ENCODE measurements around the gene STING1. TPM values are rescaled to one million over a fixed set of nuclear protein-coding genes. Genes with fewer than 3 reads are reported as not detected.

The STING1 gene
- polyA plus RNA-seq, 1 experiment: 194 TPM

DNA sequence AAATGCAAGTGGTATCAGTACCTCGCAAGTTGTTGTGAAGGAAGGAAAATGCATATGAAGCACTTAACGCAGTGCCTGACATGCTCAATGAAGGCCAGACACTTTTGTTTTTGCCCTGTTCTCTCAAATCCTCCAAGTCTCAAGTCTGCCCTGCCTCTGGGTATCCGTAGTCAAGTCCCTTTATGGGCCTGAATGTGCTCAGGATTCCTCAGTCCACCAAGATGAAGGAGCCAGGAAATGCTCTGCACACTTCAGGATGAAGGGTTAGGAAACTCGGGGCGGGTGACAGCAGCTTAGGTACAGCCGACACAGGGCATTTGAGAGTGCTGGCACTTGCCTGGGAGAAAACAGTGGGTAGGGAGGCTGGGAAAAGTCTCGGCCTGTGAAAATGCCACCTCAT is 21.4 kb downstream of the STING1 start:
- Histone ChIP-seq H3K36me3 (ENCODE audit: control insufficient read depth, insufficient read depth, low read length) (no peaks in the 10 kb centered on the region), H3K4me3 (ENCODE audit: low read depth, low read length) (no peak overlapping the region), H3K27me3 (ENCODE audit: control insufficient read depth, insufficient read depth, low read length) (no peaks in the 10 kb centered on the region)
- POLR2A ChIA-PET: no interaction called here
- DNase-seq (ENCODE audit: low read depth): no peak
- CTCF ChIA-PET: no interaction called here
- TF ChIP-seq, protein P1, sequence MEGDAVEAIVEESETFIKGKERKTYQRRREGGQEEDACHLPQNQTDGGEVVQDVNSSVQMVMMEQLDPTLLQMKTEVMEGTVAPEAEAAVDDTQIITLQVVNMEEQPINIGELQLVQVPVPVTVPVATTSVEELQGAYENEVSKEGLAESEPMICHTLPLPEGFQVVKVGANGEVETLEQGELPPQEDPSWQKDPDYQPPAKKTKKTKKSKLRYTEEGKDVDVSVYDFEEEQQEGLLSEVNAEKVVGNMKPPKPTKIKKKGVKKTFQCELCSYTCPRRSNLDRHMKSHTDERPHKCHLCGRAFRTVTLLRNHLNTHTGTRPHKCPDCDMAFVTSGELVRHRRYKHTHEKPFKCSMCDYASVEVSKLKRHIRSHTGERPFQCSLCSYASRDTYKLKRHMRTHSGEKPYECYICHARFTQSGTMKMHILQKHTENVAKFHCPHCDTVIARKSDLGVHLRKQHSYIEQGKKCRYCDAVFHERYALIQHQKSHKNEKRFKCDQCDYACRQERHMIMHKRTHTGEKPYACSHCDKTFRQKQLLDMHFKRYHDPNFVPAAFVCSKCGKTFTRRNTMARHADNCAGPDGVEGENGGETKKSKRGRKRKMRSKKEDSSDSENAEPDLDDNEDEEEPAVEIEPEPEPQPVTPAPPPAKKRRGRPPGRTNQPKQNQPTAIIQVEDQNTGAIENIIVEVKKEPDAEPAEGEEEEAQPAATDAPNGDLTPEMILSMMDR (IDR thresholded peaks at IDR 0.05; ENCODE audit: insufficient read depth, low read depth, low read length): no peak

DNA sequence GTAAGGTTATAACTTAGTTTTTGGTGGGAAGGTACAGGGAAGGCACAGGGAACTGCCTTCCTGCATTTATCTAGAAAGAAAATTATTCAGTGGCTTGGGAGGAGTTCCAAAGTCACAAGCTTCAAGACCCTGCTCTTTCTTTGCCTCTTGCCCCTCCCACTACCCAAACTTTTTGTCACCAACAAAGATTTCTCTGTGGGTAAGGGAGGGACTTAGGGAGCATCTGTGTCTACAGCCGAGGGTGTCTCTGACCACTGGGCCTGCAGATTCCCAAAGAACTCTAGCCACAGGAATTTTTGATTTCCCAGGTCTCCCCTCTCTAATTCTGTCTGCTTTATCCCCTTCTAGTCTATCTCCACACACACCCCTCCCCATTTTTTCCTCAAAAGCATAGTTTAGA is 22.1 kb downstream of the STING1 start:
- POLR2A ChIA-PET: no interaction called here
- no peak for DNase-seq (ENCODE audit: low read depth)
- Histone ChIP-seq H3K4me3 (ENCODE audit: low read depth, low read length) (no peak overlapping the region), H3K27me3 (ENCODE audit: control insufficient read depth, insufficient read depth, low read length) (no peaks in the 10 kb centered on the region), H3K36me3 (ENCODE audit: control insufficient read depth, insufficient read depth, low read length) (no peaks in the 10 kb centered on the region)
- TF ChIP-seq, protein P1 (IDR thresholded peaks at IDR 0.05; ENCODE audit: insufficient read depth, low read depth, low read length): no peak
- CTCF ChIA-PET: no interaction called here

DNA sequence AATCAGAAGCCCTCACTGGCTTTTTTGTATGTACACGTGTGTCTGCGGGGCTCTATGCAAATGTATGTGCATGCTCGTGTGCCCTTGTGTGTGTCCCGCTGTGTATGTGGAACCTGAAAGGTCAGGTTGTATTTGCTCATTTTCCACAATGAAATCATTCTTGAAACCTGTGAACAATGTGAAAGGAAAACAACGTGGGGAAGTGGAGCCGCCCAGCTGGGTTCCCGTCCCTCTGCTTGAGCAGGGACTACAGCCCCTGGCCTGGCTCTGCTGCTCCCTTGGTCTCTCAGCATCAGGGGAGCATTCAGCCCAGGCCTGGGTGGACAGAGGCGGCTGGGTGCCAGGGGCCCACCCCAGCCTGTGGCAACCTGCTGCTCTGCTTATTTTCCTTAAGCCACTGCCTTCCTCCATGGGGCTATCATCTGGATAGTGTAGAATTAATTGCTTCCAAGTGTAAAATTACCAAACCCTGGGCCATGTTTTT is 23.1 kb downstream of the STING1 start:
- POLR2A ChIA-PET: no interaction called here
- H3K4me3 ChIP-seq (ENCODE audit: low read depth, low read length): no peak overlapping the region
- CTCF ChIA-PET: no interaction called here

DNA sequence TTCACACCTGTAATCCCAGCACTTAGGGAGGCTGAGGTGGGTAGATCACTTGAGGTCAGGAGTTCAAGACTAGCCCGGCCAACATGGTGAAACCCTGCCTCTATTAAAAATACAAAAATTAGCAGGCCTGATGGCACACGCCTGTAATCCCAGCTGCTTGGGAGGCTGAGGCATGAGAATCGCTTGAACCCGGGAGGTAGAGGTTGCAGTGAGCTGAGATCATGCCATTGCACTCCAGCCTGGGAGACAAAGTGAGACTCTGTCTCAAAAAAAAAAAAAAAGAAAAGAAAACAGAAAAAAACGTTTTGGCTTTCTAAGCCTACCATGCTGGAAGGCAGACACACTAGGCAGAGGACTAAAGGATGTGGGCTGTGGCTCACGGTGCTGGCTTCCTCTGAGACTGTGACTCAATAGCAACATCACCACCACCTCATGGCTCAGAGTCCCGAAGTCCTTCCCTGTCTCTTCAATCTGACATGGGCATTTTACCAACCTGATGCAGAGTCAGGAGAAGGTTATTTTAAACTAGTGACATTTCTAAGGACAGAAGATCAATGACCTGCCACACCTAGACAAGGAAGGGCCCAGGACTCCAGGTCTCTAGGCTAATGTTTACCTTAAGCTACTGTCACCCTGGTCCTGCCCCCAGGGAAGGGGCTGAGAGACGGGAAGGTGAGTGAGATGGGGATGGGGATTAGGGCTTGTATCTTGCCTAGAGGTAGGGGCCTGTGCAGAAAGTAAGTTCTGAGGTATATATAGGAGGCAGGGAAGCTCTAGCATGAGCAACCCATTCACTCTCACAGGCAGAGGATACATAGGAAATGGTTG is 23.8 kb downstream of the STING1 start:
- TF ChIP-seq, protein P1 (IDR thresholded peaks at IDR 0.05; ENCODE audit: insufficient read depth, low read depth, low read length): no peak
- H3K27me3 ChIP-seq (ENCODE audit: control insufficient read depth, insufficient read depth, low read length): no peaks in the 10 kb centered on the region
- ChIA-PET POLR2A (no interaction called here), CTCF (no interaction called here)
- no peak for DNase-seq (ENCODE audit: low read depth)
- H3K36me3 ChIP-seq (ENCODE audit: control insufficient read depth, insufficient read depth, low read length): no peaks in the 10 kb centered on the region
- no peak overlapping the region for H3K4me3 ChIP-seq (ENCODE audit: low read depth, low read length)

More for the DNA sequence above, 23.1 kb downstream of the STING1 start:
- H3K36me3 ChIP-seq (ENCODE audit: control insufficient read depth, insufficient read depth, low read length): no peaks in the 10 kb centered on the region
- no peaks in the 10 kb centered on the region for H3K27me3 ChIP-seq (ENCODE audit: control insufficient read depth, insufficient read depth, low read length)
- DNase-seq (ENCODE audit: low read depth): no peak
- TF ChIP-seq, protein P1 (IDR thresholded peaks at IDR 0.05; ENCODE audit: insufficient read depth, low read depth, low read length): no peak

DNA sequence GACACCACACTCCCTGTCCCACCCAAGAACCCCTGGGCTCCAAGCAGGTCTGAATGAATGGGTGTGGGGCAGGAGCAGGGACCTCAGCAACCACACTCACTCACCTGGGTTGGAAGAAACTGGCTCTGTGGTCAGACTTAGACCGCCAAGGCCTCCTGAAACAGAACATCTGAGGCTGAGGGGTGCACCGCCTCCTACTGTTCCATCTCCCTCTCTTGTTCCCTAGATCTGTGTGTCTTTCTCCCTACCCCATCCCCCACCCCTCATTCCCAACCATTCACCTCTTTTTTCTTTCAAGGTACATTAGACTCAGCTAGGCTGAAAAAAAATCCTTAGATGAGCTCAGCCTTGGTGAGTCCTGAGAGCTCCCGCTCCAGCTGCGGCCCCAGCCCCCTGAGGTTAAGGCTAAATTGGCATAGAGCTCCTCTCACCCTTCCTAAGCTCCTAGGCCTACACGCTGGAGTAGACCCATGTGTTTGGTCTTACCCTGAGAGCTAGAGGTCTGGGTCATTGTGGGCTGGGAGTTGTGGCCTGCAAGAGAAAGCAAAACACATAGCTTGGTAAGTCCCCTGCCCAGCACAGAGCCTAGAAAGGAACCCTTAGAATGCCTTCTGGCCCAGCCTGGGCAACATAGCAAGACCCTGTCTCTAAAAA is 24.8 kb downstream of the STING1 start:
- H3K27me3 ChIP-seq (ENCODE audit: control insufficient read depth, insufficient read depth, low read length): no peaks in the 10 kb centered on the region
- POLR2A ChIA-PET: interaction anchor here (0.5 kb wide), 1 partner anchor 19 kb away, joined by 3 read pairs; no protein-coding TSS in a partner anchor
- DNase-seq (ENCODE audit: low read depth): no peak
- H3K36me3 ChIP-seq (ENCODE audit: control insufficient read depth, insufficient read depth, low read length): no peaks in the 10 kb centered on the region
- TF ChIP-seq, protein P1 (IDR thresholded peaks at IDR 0.05; ENCODE audit: insufficient read depth, low read depth, low read length): no peak
- CTCF ChIA-PET: interaction anchor here (1.7 kb wide), 1 partner anchor 21 kb away, joined by 3 read pairs; no protein-coding TSS in a partner anchor
- H3K4me3 ChIP-seq (ENCODE audit: low read depth, low read length): no peak overlapping the region
